ENCODE data around the gene ZBTB38.

The ZBTB38 gene

GRCh38 chr3:141401095-141401494, 32.8 kb downstream of the ZBTB38 start:
- H3K27me3 Mint-ChIP-seq (ENCODE audit: low read depth): no peaks in the 10 kb centered on the region
- TF ChIP-seq CTCF (IDR thresholded peaks at IDR 0.05; ENCODE audit: unreplicated experiment in 3 of 3): no peak
- H3K4me3 Mint-ChIP-seq: peak overlapping the region; percentile 61 to 84 (median 83)
- peaks cover 49% of the 10 kb centered on the region for H3K36me3 Mint-ChIP-seq (ENCODE audit: low read depth)
- H3K4me1 Mint-ChIP-seq: peaks cover 23% of the 10 kb centered on the region
- peak overlapping the region; percentile 42 to 69 (median 57) for H3K27ac Mint-ChIP-seq
- H3K9me3 Mint-ChIP-seq: peaks cover 13% of the 10 kb centered on the region

- H3K4me3 Mint-ChIP-seq: peak overlapping the region; percentile 74 to 84 (median 83)
- peaks cover 30% of the 10 kb centered on the region for H3K4me1 Mint-ChIP-seq
These were observed 33.5 kb downstream of the ZBTB38 start for GRCh38 chr3:141401573-141402475.

GRCh38 chr3:141402476-141403171, 34.3 kb downstream of the ZBTB38 start:
- Mint-ChIP-seq H3K4me3 (peak overlapping the region; percentile 83 to 92 (median 89)), H3K27ac (peak overlapping the region; percentile 90 to 96 (median 90)), H3K4me1 (peaks cover 34% of the 10 kb centered on the region), H3K27me3 (ENCODE audit: low read depth) (no peaks in the 10 kb centered on the region), H3K36me3 (ENCODE audit: low read depth) (peaks cover 47% of the 10 kb centered on the region), H3K9me3 (no peaks in the 10 kb centered on the region)
- no peak for TF ChIP-seq CTCF (IDR thresholded peaks at IDR 0.05; ENCODE audit: unreplicated experiment in 3 of 3)

More at GRCh38 chr3:141401573-141402475, 33.5 kb downstream of the ZBTB38 start:
- Mint-ChIP-seq H3K27ac (peak overlapping the region; percentile 42 to 98 (median 94)), H3K9me3 (peaks cover 6% of the 10 kb centered on the region), H3K27me3 (ENCODE audit: low read depth) (no peaks in the 10 kb centered on the region), H3K36me3 (ENCODE audit: low read depth) (peaks cover 49% of the 10 kb centered on the region)
- no peak for TF ChIP-seq CTCF (IDR thresholded peaks at IDR 0.05; ENCODE audit: unreplicated experiment in 3 of 3)

- Mint-ChIP-seq H3K9me3 (no peaks in the 10 kb centered on the region), H3K27me3 (ENCODE audit: low read depth) (no peaks in the 10 kb centered on the region), H3K36me3 (ENCODE audit: low read depth) (peaks cover 54% of the 10 kb centered on the region), H3K4me3 (peak overlapping the region; percentile 51 to 70 (median 66)), H3K4me1 (peaks cover 34% of the 10 kb centered on the region), H3K27ac (peak overlapping the region in 2 of 3 experiments; percentile 82 to 96)
- TF ChIP-seq CTCF (IDR thresholded peaks at IDR 0.05; ENCODE audit: unreplicated experiment in 3 of 3): no peak
These were observed 35.3 kb downstream of the ZBTB38 start for GRCh38 chr3:141403576-141403975.

GRCh38 chr3:141405025-141405424, 36.7 kb downstream of the ZBTB38 start:
- Mint-ChIP-seq H3K36me3 (ENCODE audit: low read depth) (peaks cover 50% of the 10 kb centered on the region), H3K4me3 (peak overlapping the region in 2 of 3 experiments; percentile 24 to 66), H3K27me3 (ENCODE audit: low read depth) (no peaks in the 10 kb centered on the region), H3K27ac (peak overlapping the region in 1 of 3 experiments; percentile 69), H3K9me3 (no peaks in the 10 kb centered on the region), H3K4me1 (peaks cover 39% of the 10 kb centered on the region)
- no peak for TF ChIP-seq CTCF (IDR thresholded peaks at IDR 0.05; ENCODE audit: unreplicated experiment in 3 of 3)
